BE2C (cell line): ENCODE measurements around the gene HAGHL.
"Not testable (repeated sequence)": the region's sequence is repeated elsewhere in the genome, so short reads cannot be mapped to it uniquely, and the experiment has no call there.

ENCODE experiments used
- DNase-seq: peaks from one replicate; pipeline ENCODE4 v3.0.0-alpha.2; 2020
- H3K27me3 ChIP-seq: fragments of 250-450 bp; sonication (Bioruptor Pico); 2 replicates; pipeline ENCODE4 v1.5.1; 2020; ENCODE audit warnings: mild to moderate bottlenecking
- H3K36me3 ChIP-seq: fragments of 250-450 bp; sonication (Bioruptor Pico); 2 replicates; pipeline ENCODE4 v1.5.1; 2020; ENCODE audit warnings: mild to moderate bottlenecking
- H3K4me1 ChIP-seq: fragments of 250-450 bp; sonication (Bioruptor Pico); 2 replicates; pipeline ENCODE4 v1.5.1; 2020
- H3K4me3 ChIP-seq: 2 replicates; pipeline ENCODE4 v1.5.1; 2011; ENCODE audit warnings: low read depth, low read length
- H3K9me3 ChIP-seq: fragments of 250-450 bp; sonication (Bioruptor Pico); 2 replicates; pipeline ENCODE4 v1.5.1; 2020
- CTCF ChIP-seq: IDR thresholded peaks from 2 replicates; pipeline ENCODE4 v1.5.1; 2012; ENCODE audit warnings: mild to moderate bottlenecking, low read depth, low read length

Gene HAGHL

GRCh38 chr16:769184-769784 lies 42.4 kb downstream of the HAGHL start:
- no peaks in the 10 kb centered on the region for H3K36me3 ChIP-seq
- H3K27me3 ChIP-seq: no peaks in the 10 kb centered on the region
- no peak overlapping the region for H3K4me3 ChIP-seq
- DNase-seq: no peak
- TF ChIP-seq CTCF: no peak
- H3K9me3 ChIP-seq: no peaks in the 10 kb centered on the region
- no peaks in the 10 kb centered on the region for H3K4me1 ChIP-seq

DNA sequence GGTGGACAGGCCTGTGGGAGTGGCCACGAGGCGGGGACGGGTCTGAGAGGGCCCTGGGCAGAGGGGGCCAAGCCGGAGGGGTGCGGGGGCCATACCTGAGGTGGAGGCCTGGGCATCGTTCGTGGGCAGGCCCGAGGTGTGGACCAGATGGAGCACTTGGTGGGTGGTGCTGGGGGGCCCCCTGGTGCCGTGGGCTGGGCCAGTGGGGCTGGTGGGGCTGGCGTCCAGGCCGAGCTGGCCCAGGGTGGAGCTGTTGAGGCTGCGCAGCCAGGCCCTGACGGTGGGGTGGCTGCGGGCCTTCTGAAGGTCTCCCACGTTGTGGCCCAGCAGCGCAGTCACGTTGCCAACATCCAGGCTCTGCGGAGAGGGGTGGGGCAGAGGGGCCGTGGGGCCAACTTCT lies 43.0 kb downstream of the HAGHL start:
- TF ChIP-seq CTCF: no peak
- H3K9me3 ChIP-seq: no peaks in the 10 kb centered on the region
- no peaks in the 10 kb centered on the region for H3K27me3 ChIP-seq
- H3K36me3 ChIP-seq: no peaks in the 10 kb centered on the region
- no peak overlapping the region for H3K4me3 ChIP-seq
- no peak for DNase-seq
- H3K4me1 ChIP-seq: no peaks in the 10 kb centered on the region

DNA sequence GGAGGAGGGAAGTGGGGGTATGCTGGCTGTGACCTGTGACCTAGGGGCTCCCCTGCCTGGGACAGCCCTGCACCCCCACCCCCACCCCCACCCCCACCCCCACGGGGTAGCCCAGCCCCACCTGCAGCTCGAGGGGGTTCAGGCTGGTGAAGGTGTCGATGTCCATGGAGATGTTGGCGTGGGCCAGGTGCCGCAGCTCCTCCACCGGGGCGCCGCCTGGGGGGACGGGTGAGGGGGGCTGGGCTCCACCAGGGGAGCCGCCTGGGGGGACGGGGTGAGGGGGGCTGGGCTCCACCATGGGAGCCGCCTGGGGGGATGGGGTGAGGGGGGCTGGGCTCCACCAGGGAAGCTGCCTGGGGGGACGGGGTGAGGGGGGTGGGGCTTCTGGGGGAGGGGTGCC lies 43.5 kb downstream of the HAGHL start:
- Histone ChIP-seq H3K36me3 (no peaks in the 10 kb centered on the region), H3K9me3 (no peaks in the 10 kb centered on the region), H3K4me3 (no peak overlapping the region), H3K4me1 (no peaks in the 10 kb centered on the region), H3K27me3 (no peaks in the 10 kb centered on the region)
- no peak for DNase-seq
- no peak for TF ChIP-seq CTCF

GRCh38 chr16:772959-773358 lies 46.1 kb downstream of the HAGHL start:
- H3K4me1 ChIP-seq: no peaks in the 10 kb centered on the region
- no peak for TF ChIP-seq CTCF
- no peak for DNase-seq
- no peaks in the 10 kb centered on the region for H3K27me3 ChIP-seq
- H3K4me3 ChIP-seq: no peak overlapping the region
- no peaks in the 10 kb centered on the region for H3K9me3 ChIP-seq
- no peaks in the 10 kb centered on the region for H3K36me3 ChIP-seq

DNA sequence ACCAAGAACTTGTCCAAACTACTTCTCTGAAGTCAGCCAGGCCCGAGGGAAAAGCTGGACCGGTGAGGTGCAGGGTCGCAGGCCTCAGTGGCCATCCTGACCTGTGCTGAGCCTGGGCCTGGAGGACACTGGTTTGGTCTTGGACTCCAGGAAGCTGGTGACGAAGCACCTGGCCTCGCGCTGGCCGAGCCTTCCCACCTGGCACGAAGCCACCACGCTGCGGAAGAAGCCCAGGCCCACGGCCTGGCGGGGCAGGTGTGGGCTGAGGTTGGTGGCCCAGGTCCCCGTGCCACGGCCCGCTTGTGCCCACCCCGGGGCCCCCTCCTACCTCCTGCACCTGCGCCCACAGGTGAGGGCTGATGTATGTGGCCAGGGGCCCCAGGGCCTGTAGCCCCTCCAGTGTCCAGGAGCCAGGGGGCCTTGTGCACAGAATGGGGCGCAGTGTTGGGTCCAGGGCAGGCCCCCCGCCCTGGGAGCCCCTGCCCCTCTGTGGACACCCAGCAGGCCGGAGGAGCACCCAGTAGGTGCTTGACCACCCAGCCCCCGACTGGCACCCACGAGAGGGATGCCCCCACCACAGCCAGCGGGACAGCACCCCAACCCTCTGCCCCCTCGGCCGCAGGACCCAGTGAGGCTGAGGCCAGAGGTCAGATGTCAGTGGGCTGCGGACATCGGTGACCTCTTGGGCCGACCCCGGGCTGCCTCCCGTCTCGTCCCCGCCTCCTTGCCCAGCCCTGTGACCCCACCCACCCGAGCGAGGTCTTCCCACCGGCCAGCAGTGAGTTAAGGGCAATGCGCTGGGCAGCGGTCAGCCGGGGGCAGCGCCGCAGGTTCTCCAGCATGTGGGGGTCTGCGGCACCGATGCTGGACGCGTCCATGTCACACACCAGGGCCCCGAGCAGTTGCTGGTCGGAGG lies 47.4 kb downstream of the HAGHL start:
- no peak for TF ChIP-seq CTCF

GRCh38 chr16:775236-775796 lies 48.4 kb downstream of the HAGHL start:
- Histone ChIP-seq H3K4me3 (no peak overlapping the region), H3K36me3 (no peaks in the 10 kb centered on the region), H3K27me3 (no peaks in the 10 kb centered on the region), H3K9me3 (no peaks in the 10 kb centered on the region), H3K4me1 (no peaks in the 10 kb centered on the region)
- TF ChIP-seq CTCF: no peak
- DNase-seq: no peak

More for the DNA sequence above, 47.4 kb downstream of the HAGHL start:
- no peaks in the 10 kb centered on the region for H3K27me3 ChIP-seq
- H3K36me3 ChIP-seq: no peaks in the 10 kb centered on the region
- DNase-seq: no peak
- H3K9me3 ChIP-seq: no peaks in the 10 kb centered on the region
- no peaks in the 10 kb centered on the region for H3K4me1 ChIP-seq
- no peak overlapping the region for H3K4me3 ChIP-seq

- DNase-seq, H3K4me1 ChIP-seq, H3K27me3 ChIP-seq, H3K4me3 ChIP-seq, H3K9me3 ChIP-seq, H3K36me3 ChIP-seq: not testable (repeated sequence)
These were observed 49.4 kb downstream of the HAGHL start for GRCh38 chr16:776298-776697.
